Urothelium cell line (cell line): ENCODE data around the gene VEZF1.

Experiments
- DNase-seq: peaks from one replicate; pipeline ENCODE4 v3.0.0; 2011; ENCODE audit warnings: low spot score, mixed read lengths
- FAIRE-seq: peaks from 2 replicates; lab custom pipeline; 2011; peaks lifted over from hg19 to GRCh38; lab: Jason Lieb, UNC

The VEZF1 gene

GRCh38 chr17:57999496-58000017 lies 11.5 kb upstream of the VEZF1 start:
- peak; percentile 49 for DNase-seq
- FAIRE-seq = peak; percentile 17

GRCh38 chr17:57999010-57999495 lies 11.0 kb upstream of the VEZF1 start:
- FAIRE-seq (no peak), DNase-seq (no peak)

- FAIRE-seq (no peak), DNase-seq (no peak)
These were observed 9.2 kb upstream of the VEZF1 start for GRCh38 chr17:57997085-57997809.

GRCh38 chr17:57995076-57995956 lies 7.3 kb upstream of the VEZF1 start:
- DNase-seq (peak; percentile 83), FAIRE-seq (peak; percentile 40)

- no peak for FAIRE-seq
- DNase-seq = no peak
These were observed 6.4 kb upstream of the VEZF1 start for GRCh38 chr17:57994436-57994835.

- FAIRE-seq (no peak), DNase-seq (no peak)
These were observed 5.7 kb upstream of the VEZF1 start for GRCh38 chr17:57993471-57994365.

GRCh38 chr17:57991537-57991936 lies 3.5 kb upstream of the VEZF1 start:
- FAIRE-seq (no peak), DNase-seq (no peak)

- DNase-seq (no peak), FAIRE-seq (no peak)
These were observed 2.0 kb upstream of the VEZF1 start for GRCh38 chr17:57990037-57990436.

- DNase-seq (peak; percentile 97), FAIRE-seq (peak; percentile 40)
These were observed 522 bp upstream of the VEZF1 start for GRCh38 chr17:57988301-57989250.

- DNase-seq (peak; percentile 74), FAIRE-seq (peak; percentile 83)
These were observed 1.0 kb downstream of the VEZF1 start for GRCh38 chr17:57986841-57987580.

- no peak for FAIRE-seq
These were observed 2.4 kb downstream of the VEZF1 start for GRCh38 chr17:57985675-57985974.

GRCh38 chr17:57984936-57985674 lies 2.9 kb downstream of the VEZF1 start:
- DNase-seq = no peak
- no peak for FAIRE-seq

More at GRCh38 chr17:57985675-57985974, 2.4 kb downstream of the VEZF1 start:
- no peak for DNase-seq

- FAIRE-seq = no peak
- no peak for DNase-seq
These were observed 3.7 kb downstream of the VEZF1 start for GRCh38 chr17:57984261-57984890.

GRCh38 chr17:57983446-57983845 lies 4.6 kb downstream of the VEZF1 start:
- DNase-seq (no peak), FAIRE-seq (no peak)

- DNase-seq = no peak
These were observed 5.4 kb downstream of the VEZF1 start for GRCh38 chr17:57982452-57983170.

GRCh38 chr17:57980522-57980921 lies 7.5 kb downstream of the VEZF1 start:
- DNase-seq (no peak), FAIRE-seq (no peak)

More at GRCh38 chr17:57982452-57983170, 5.4 kb downstream of the VEZF1 start:
- peak; percentile 52 for FAIRE-seq

GRCh38 chr17:57979076-57979475 lies 9.0 kb downstream of the VEZF1 start:
- FAIRE-seq = no peak

More at GRCh38 chr17:57979076-57979475, 9.0 kb downstream of the VEZF1 start:
- DNase-seq = no peak
